OCI-M1 (cell line): ENCODE data around the gene OR10V1.

Experiments
- DNase-seq: peaks from one replicate; lab custom pipeline; 2025; lab: John Stamatoyannopoulos, UW

Gene OR10V1

GRCh38 chr11:59668188-59668949 lies 45.3 kb downstream of the OR10V1 start:
- peak; percentile 81 for DNase-seq

GRCh38 chr11:59667812-59668187 lies 45.8 kb downstream of the OR10V1 start:
- DNase-seq = no peak

GRCh38 chr11:59666969-59667368 lies 46.7 kb downstream of the OR10V1 start:
- DNase-seq = peak; percentile 86
